Parathyroid adenoma (tissue), 2 donors: ENCODE data around the gene PCCA.

ENCODE experiments used
- H2AFZ ChIP-seq: fragments of 300-600 bp; sonication (generic); one replicate; pipeline ENCODE4 v1.7.0; 2017; ENCODE audit warnings: antibody characterized with exemption, mild to moderate bottlenecking
- H3K27ac ChIP-seq: fragments of 300-600 bp; sonication (generic); one replicate; pipeline ENCODE4 v1.7.0; 2017
- H3K27me3 ChIP-seq: fragments of 300-600 bp; sonication (generic); one replicate; pipeline ENCODE4 v1.7.0; 2017; ENCODE audit warnings: low read length; ENCODE audit not compliant: control insufficient read depth, insufficient read depth
- H3K36me3 ChIP-seq: fragments of 300-600 bp; sonication (generic); one replicate; pipeline ENCODE4 v1.7.0; 2017; ENCODE audit warnings: low read length; ENCODE audit not compliant: control insufficient read depth, insufficient read depth
- H3K4me1 ChIP-seq: fragments of 300-600 bp; sonication (generic); one replicate; pipeline ENCODE4 v1.7.0; 2017; ENCODE audit warnings: control low read depth
- H3K4me2 ChIP-seq: fragments of 300-600 bp; sonication (generic); one replicate; pipeline ENCODE4 v1.7.0; 2017; ENCODE audit warnings: low read length
- H3K4me3 ChIP-seq: fragments of 300-600 bp; sonication (generic); one replicate; pipeline ENCODE4 v1.7.0; 2017; ENCODE audit warnings: low read depth, low read length
- H3K79me2 ChIP-seq: fragments of 300-600 bp; sonication (generic); one replicate; pipeline ENCODE4 v1.7.0; 2017; ENCODE audit warnings: control low read depth
- H3K9ac ChIP-seq: fragments of 300-600 bp; sonication (generic); one replicate; pipeline ENCODE4 v1.7.0; 2017; ENCODE audit warnings: mild to moderate bottlenecking
- H3K9me3 ChIP-seq: fragments of 300-600 bp; sonication (generic); one replicate; pipeline ENCODE4 v1.7.0; 2017; ENCODE audit warnings: low read length; ENCODE audit not compliant: control insufficient read depth
- TF ChIP-seq, protein P1 (sequence below): fragments of 300-600 bp; sonication (generic); IDR thresholded peaks from one replicate; pipeline ENCODE4 v1.7.0; 2017; ENCODE audit warnings: antibody characterized with exemption, mild to moderate bottlenecking
- donor health status: primary hyperparathyroidism.

The PCCA gene

DNA sequence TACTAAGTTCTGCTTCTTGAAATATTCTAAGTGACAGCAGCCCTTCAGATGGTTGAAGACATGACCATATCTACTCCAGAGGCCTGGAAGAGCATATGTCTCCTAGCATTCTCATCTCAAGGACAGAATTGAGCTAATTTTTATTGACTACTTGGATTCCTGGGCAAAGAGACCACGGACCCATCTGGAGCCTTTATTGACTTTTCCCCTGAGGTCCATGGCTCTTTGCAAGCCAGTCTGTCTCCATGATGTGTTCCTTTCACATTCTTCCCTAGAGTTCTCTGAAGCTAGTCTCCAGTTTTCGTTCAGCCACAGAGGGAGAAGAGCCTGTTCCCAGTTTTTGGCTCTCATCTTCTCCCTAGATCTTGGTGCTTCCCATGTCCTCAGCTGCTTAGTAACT lies 202.7 kb downstream of the PCCA start:
- TF ChIP-seq, protein P1, sequence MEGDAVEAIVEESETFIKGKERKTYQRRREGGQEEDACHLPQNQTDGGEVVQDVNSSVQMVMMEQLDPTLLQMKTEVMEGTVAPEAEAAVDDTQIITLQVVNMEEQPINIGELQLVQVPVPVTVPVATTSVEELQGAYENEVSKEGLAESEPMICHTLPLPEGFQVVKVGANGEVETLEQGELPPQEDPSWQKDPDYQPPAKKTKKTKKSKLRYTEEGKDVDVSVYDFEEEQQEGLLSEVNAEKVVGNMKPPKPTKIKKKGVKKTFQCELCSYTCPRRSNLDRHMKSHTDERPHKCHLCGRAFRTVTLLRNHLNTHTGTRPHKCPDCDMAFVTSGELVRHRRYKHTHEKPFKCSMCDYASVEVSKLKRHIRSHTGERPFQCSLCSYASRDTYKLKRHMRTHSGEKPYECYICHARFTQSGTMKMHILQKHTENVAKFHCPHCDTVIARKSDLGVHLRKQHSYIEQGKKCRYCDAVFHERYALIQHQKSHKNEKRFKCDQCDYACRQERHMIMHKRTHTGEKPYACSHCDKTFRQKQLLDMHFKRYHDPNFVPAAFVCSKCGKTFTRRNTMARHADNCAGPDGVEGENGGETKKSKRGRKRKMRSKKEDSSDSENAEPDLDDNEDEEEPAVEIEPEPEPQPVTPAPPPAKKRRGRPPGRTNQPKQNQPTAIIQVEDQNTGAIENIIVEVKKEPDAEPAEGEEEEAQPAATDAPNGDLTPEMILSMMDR, result no peak

GRCh38 chr13:100297413-100297812 lies 208.5 kb downstream of the PCCA start:
- Histone ChIP-seq H3K27ac (no peak overlapping the region), H2AFZ (no peak overlapping the region), H3K9ac (no peak overlapping the region), H3K79me2 (no peaks in the 10 kb centered on the region), H3K4me3 (no peak overlapping the region), H3K4me1 (no peaks in the 10 kb centered on the region), H3K36me3 (no peaks in the 10 kb centered on the region), H3K9me3 (no peaks in the 10 kb centered on the region), H3K4me2 (no peak overlapping the region), H3K27me3 (no peaks in the 10 kb centered on the region)
- TF ChIP-seq, protein P1, result no peak

More for the DNA sequence above, 202.7 kb downstream of the PCCA start:
- Histone ChIP-seq H3K4me1 (no peaks in the 10 kb centered on the region), H3K36me3 (no peaks in the 10 kb centered on the region), H3K27ac (no peak overlapping the region), H3K9ac (no peak overlapping the region), H2AFZ (no peak overlapping the region), H3K9me3 (no peaks in the 10 kb centered on the region), H3K27me3 (no peaks in the 10 kb centered on the region), H3K4me3 (no peak overlapping the region), H3K4me2 (no peak overlapping the region), H3K79me2 (no peaks in the 10 kb centered on the region)

- TF ChIP-seq, protein P1, result no peak
- no peaks in the 10 kb centered on the region for H3K79me2 ChIP-seq
- H3K9ac ChIP-seq, result no peak overlapping the region
- H3K4me1 ChIP-seq, result no peaks in the 10 kb centered on the region
- H3K27ac ChIP-seq, result no peak overlapping the region
- no peak overlapping the region for H2AFZ ChIP-seq
- H3K27me3 ChIP-seq, result no peaks in the 10 kb centered on the region
- no peaks in the 10 kb centered on the region for H3K36me3 ChIP-seq
- H3K9me3 ChIP-seq, result no peaks in the 10 kb centered on the region
- H3K4me2 ChIP-seq, result no peak overlapping the region
- H3K4me3 ChIP-seq, result no peak overlapping the region
Observed at GRCh38 chr13:100298116-100298681, 209.3 kb downstream of the PCCA start.

DNA sequence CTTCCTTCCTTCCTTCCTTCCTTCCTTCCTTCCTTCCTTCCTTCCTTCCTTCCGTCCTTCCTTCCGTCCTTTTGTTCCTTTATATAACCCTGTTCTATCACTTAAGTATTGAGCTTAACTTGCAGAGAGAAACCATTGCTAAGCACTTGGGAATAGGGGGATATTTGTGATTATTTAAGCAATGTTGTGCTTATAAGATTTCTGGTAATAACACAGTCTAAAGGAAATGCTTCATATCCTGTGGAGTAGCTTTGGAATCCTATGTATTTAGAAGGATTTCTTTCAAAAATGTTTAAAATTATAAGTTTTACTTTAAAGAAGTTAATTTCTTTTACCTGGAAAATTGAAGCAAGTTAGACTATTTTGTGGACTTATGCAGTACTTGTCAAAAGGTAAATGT lies 209.8 kb downstream of the PCCA start:
- H3K4me2 ChIP-seq, result no peak overlapping the region
- H2AFZ ChIP-seq, result no peak overlapping the region
- no peaks in the 10 kb centered on the region for H3K9me3 ChIP-seq
- H3K36me3 ChIP-seq, result no peaks in the 10 kb centered on the region
- H3K4me3 ChIP-seq, result no peak overlapping the region
- H3K9ac ChIP-seq, result no peak overlapping the region
- no peaks in the 10 kb centered on the region for H3K79me2 ChIP-seq
- no peaks in the 10 kb centered on the region for H3K4me1 ChIP-seq
- no peaks in the 10 kb centered on the region for H3K27me3 ChIP-seq
- no peak overlapping the region for H3K27ac ChIP-seq
- TF ChIP-seq, protein P1, result no peak

GRCh38 chr13:100300243-100300642 lies 211.3 kb downstream of the PCCA start:
- Histone ChIP-seq H3K4me1 (no peaks in the 10 kb centered on the region), H3K4me3 (no peak overlapping the region), H3K79me2 (no peaks in the 10 kb centered on the region), H3K36me3 (no peaks in the 10 kb centered on the region), H3K27me3 (no peaks in the 10 kb centered on the region), H3K27ac (no peak overlapping the region), H3K9ac (no peak overlapping the region), H3K9me3 (no peaks in the 10 kb centered on the region), H2AFZ (no peak overlapping the region), H3K4me2 (no peak overlapping the region)
- TF ChIP-seq, protein P1, result no peak
